A549 (cell line): ENCODE measurements around the gene TMEM139. TPM values are rescaled to one million over a fixed set of nuclear protein-coding genes. Genes with fewer than 3 reads are reported as not detected.

Experiments
- ATAC-seq, 2 experiments: fragments of 200-7000 bp in 1 of 2; fragments of >200 bp in 1 of 2; cut with Nextera tagmentation in 1 of 2; cut with Tn5 transposase in 1 of 2; 3 replicates each; pipeline versions ENCODE4 v1.8.0 to v1.9.1; 2018 to 2020; ENCODE audit warnings: mild to moderate bottlenecking in 1 of 2, moderate library complexity in 1 of 2
- CTCF ChIA-PET: fragments of 300-600 bp; sonication (Branson Sonifier 250); formaldehyde crosslinking; extraction: SDS; loops from one replicate; lab custom pipeline; 2021; ENCODE audit warnings: antibody characterized with exemption, inconsistent platforms; lab: Yijun Ruan, JAX
- POLR2A ChIA-PET: fragments of 350-600 bp; formaldehyde crosslinking; extraction: SDS; loops from one replicate; lab custom pipeline; 2021; ENCODE audit warnings: antibody characterized with exemption, inconsistent platforms; lab: Yijun Ruan, JAX
- DNase-seq, 2 experiments: peaks; one replicate each; pipeline versions ENCODE4 v3.0.0 to v3.0.0-alpha.2; 2011 to 2016; ENCODE audit warnings: low read depth in 1 of 2, low spot score in 1 of 2
- FAIRE-seq: peaks from 2 replicates; lab custom pipeline; 2011; peaks lifted over from hg19 to GRCh38; lab: Jason Lieb, UNC
- H3K27ac ChIP-seq, 2 experiments: fragments of >200 bp; sonication (Bioruptor Twin); formaldehyde crosslinking; 3 replicates each; pipeline ENCODE4 v1.5.1; 2016 to 2017
- H3K4me1 ChIP-seq: fragments of >200 bp; sonication (Bioruptor Twin); formaldehyde crosslinking; 3 replicates; pipeline ENCODE4 v1.6.1; 2016
- H3K4me2 ChIP-seq: fragments of >200 bp; sonication (Bioruptor Twin); formaldehyde crosslinking; 3 replicates; pipeline ENCODE4 v1.6.1; 2016
- H3K4me3 ChIP-seq: fragments of >200 bp; sonication (Bioruptor Twin); formaldehyde crosslinking; 3 replicates; pipeline ENCODE4 v1.5.1; 2016
- H3K9me3 ChIP-seq: fragments of >200 bp; sonication (Bioruptor Twin); formaldehyde crosslinking; 3 replicates; pipeline ENCODE4 v1.6.1; 2016
- CBX2 ChIP-seq: fragments of 200-600 bp; sonication (generic); IDR thresholded peaks from 2 replicates; pipeline ENCODE4 v1.6.1; 2016; ENCODE audit warnings: low read depth, mild to moderate bottlenecking, borderline replicate concordance
- CEBPB ChIP-seq, 2 experiments: fragments of >200 bp in 1 of 2; sonication (Bioruptor Twin) in 1 of 2; formaldehyde crosslinking in 1 of 2; IDR thresholded peaks; 2 replicates each; pipeline ENCODE4 v1.6.1; 2012 to 2016
- FOSB ChIP-seq: fragments of 250-450 bp; sonication (Bioruptor Pico); IDR thresholded peaks from 2 replicates; pipeline ENCODE4 v1.5.0; 2020; ENCODE audit warnings: mild to moderate bottlenecking, moderate library complexity
- GATA3 ChIP-seq: IDR thresholded peaks from 2 replicates; pipeline ENCODE4 v1.6.1; 2012; ENCODE audit warnings: borderline replicate concordance
- HOXB13 ChIP-seq: fragments of 250-450 bp; sonication (Bioruptor Pico); IDR thresholded peaks from 2 replicates; pipeline ENCODE4 v1.5.0; 2020; ENCODE audit warnings: low read depth, mild to moderate bottlenecking, moderate library complexity
- HOXB5 ChIP-seq: fragments of 250-450 bp; sonication (Bioruptor Pico); IDR thresholded peaks from 2 replicates; pipeline ENCODE4 v1.5.0; 2020; ENCODE audit warnings: mild to moderate bottlenecking, moderate library complexity
- KDM1A ChIP-seq: fragments of 200-600 bp; sonication (generic); IDR thresholded peaks from 2 replicates; pipeline ENCODE4 v1.6.1; 2016; ENCODE audit warnings: low read depth, mild to moderate bottlenecking
- MYC ChIP-seq: IDR thresholded peaks from 2 replicates; pipeline ENCODE4 v1.6.1; 2012; ENCODE audit warnings: mild to moderate bottlenecking, inconsistent platforms, low read length, improper control_type of control experiment, borderline replicate concordance
- NFE2L2 ChIP-seq: fragments of 150-350 bp; conservative IDR thresholded peaks from 2 replicates; pipeline ENCODE4 v1.6.1; 2014; ENCODE audit warnings: low read length
- NPAS2 ChIP-seq: fragments of 250-450 bp; sonication (Bioruptor Pico); IDR thresholded peaks from 2 replicates; pipeline ENCODE4 v1.8.0; 2022; ENCODE audit warnings: mild to moderate bottlenecking, moderate library complexity, borderline replicate concordance
- NR3C1 ChIP-seq: fragments of >200 bp; sonication (Bioruptor Twin); formaldehyde crosslinking; IDR thresholded peaks from 3 replicates; pipeline ENCODE4 v1.6.1; 2017
- POLR2A ChIP-seq: IDR thresholded peaks from 2 replicates; pipeline ENCODE4 v1.6.1; 2012; ENCODE audit warnings: mild to moderate bottlenecking, low read length
- POLR2AphosphoS2 ChIP-seq: conservative IDR thresholded peaks from 2 replicates; pipeline ENCODE4 v1.6.1; 2012; ENCODE audit warnings: low read length, improper control_type of control experiment, inconsistent platforms
- RAD21 ChIP-seq, 2 experiments: fragments of >200 bp in 1 of 2; sonication (Bioruptor Twin) in 1 of 2; formaldehyde crosslinking in 1 of 2; IDR thresholded peaks in 1 of 2; conservative IDR thresholded peaks in 1 of 2; 2 replicates in 1 of 2; 3 replicates in 1 of 2; pipeline ENCODE4 v1.6.1; 2012 to 2018; ENCODE audit warnings: inconsistent platforms in 1 of 2
- RARB ChIP-seq: fragments of 250-450 bp; sonication (Bioruptor Pico); IDR thresholded peaks from 2 replicates; pipeline ENCODE4 v1.8.0; 2021; ENCODE audit warnings: mild to moderate bottlenecking, moderate library complexity
- TFCP2L1 ChIP-seq: fragments of 250-450 bp; sonication (Bioruptor Pico); IDR thresholded peaks from 2 replicates; pipeline ENCODE4 v1.5.0; 2021; ENCODE audit warnings: mild to moderate bottlenecking
- TP53 ChIP-seq: fragments of 250-450 bp; sonication (Bioruptor Pico); IDR thresholded peaks from 2 replicates; pipeline ENCODE4 v1.5.0; 2021; ENCODE audit warnings: mild to moderate bottlenecking, moderate library complexity
- ZC3H11A ChIP-seq: fragments of 450-650 bp; IDR thresholded peaks from 2 replicates; pipeline ENCODE4 v1.6.1; 2014; ENCODE audit warnings: antibody characterized with exemption, mild to moderate bottlenecking
- WGBS: methylation state at CpG from one replicate; pipeline ENCODE4 v1.1.6; 2017; ENCODE audit errors: missing lambda C conversion rate; 5-methylcytosine and 5-hydroxymethylcytosine counted together
- polyA plus RNA-seq, 4 experiments: library from polyadenylated mRNA; depleted of rRNA in 3 of 4; stranded (reverse); fragments of >200 nt; fragmentation: RNase III in 1 of 4; extraction: RNeasy Plus Mini Kit Qiagen cat#74134 plus additional on column Dnase treatment in 1 of 4; gene quantifications; 2 replicates in 3 of 4; 3 replicates in 1 of 4; pipeline ENCODE4 v1.2.3, GENCODE V29; 2011 to 2017
- TF ChIP-seq, protein P1 (sequence below): IDR thresholded peaks from 2 replicates; pipeline ENCODE4 v1.6.1; 2012; ENCODE audit warnings: low read depth, borderline replicate concordance
- TF ChIP-seq, protein P2 (sequence below): fragments of >200 bp; sonication (Bioruptor Twin); formaldehyde crosslinking; IDR thresholded peaks from 2 replicates; pipeline ENCODE4 v1.6.1; 2016
- TF ChIP-seq, protein P3 (sequence below): fragments of 450-650 bp; IDR thresholded peaks from 2 replicates; pipeline ENCODE4 v1.6.1; 2014; ENCODE audit warnings: antibody characterized with exemption
- TF ChIP-seq, protein P4 (sequence below): fragments of 200-600 bp; sonication (generic); IDR thresholded peaks from 2 replicates; pipeline ENCODE4 v1.6.1; 2016; ENCODE audit warnings: antibody characterized with exemption, mild to moderate bottlenecking, moderate library complexity

TMEM139 gene
- polyA plus RNA-seq, 2 of the 4 experiments (the other 2 are of a cell fraction), result 0.37 to 0.65 TPM

DNA sequence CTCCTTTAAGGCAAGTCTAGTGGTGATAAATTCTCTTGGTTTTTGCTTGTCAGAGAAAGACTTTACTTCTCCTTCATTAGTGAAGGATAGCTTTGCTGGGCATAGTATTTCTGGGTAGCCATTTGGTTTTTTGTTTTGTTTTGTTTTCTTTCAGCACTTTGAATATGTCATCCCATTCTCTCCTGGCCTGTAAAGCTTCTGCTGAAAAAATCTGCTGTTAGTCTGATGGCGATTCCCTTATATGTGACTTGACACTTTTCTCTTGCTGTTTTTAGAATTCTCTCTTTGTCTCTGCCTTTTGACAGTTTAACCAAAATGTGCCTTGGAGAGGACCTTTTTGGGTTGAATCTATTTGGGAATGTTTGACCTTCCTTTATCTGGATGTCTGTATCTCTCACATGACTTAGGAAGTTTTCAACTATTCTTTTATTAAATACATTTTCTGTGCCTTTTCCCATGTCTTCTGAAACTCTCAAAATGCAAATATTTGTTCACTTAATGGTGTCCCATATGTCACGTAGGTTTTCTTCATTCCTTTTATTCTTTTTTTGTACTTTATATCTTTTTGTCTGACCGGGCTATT lies 48.3 kb upstream of the TMEM139 start:
- H3K4me1 ChIP-seq, result no peaks in the 10 kb centered on the region
- FAIRE-seq, result no peak
- H3K9me3 ChIP-seq, result peaks cover 9% of the 10 kb centered on the region
- no peak for ATAC-seq
- no peak for DNase-seq
- H3K4me3 ChIP-seq, result no peak overlapping the region
- POLR2A ChIA-PET, result no interaction called here
- CTCF ChIA-PET, result interaction anchor here (1.3 kb wide), 1 partner anchor 180 kb away, joined by 4 read pairs; no protein-coding TSS in a partner anchor
- no peak overlapping the region for H3K4me2 ChIP-seq
- H3K27ac ChIP-seq, result no peak overlapping the region
- 18% methylated on average over 3 of the region's 3 CpGs for WGBS
- no peak for TF ChIP-seq POLR2A

DNA sequence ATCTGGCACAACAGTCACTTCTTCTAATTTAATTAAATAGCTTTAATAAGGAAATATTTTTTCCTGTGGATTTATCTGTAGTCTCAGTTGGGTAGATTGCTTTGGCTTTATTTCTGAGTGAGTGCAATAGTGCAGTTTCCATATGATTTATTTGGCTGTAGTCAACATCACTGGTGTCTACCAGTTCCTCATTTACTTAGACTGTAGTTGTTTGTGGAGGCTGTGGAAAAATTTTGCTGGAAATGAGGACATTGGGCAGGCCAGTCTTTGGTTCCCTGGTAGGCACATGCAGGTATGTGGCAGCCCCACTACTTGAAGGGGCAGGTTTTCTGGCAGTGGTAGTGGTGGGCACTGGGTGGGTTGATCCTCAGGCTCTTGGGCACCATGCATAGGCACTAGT lies 47.4 kb upstream of the TMEM139 start:
- DNase-seq, result no peak
- Histone ChIP-seq H3K9me3 (peaks cover 9% of the 10 kb centered on the region), H3K4me2 (no peak overlapping the region), H3K4me1 (no peaks in the 10 kb centered on the region), H3K4me3 (no peak overlapping the region), H3K27ac (no peak overlapping the region)
- CTCF ChIA-PET, result no interaction called here
- TF ChIP-seq HOXB13 (no peak), TFCP2L1 (no peak), CEBPB (IDR thresholded peaks at IDR 0.05) (no peak), RAD21 (conservative IDR thresholded peaks at IDR 0.05 in 1 of 2, IDR thresholded peaks at IDR 0.05 in 1 of 2) (no peak), POLR2AphosphoS2 (no peak), NR3C1 (no peak)
- TF ChIP-seq, protein P1, sequence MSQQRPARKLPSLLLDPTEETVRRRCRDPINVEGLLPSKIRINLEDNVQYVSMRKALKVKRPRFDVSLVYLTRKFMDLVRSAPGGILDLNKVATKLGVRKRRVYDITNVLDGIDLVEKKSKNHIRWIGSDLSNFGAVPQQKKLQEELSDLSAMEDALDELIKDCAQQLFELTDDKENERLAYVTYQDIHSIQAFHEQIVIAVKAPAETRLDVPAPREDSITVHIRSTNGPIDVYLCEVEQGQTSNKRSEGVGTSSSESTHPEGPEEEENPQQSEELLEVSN, result no peak
- TF ChIP-seq, protein P2, sequence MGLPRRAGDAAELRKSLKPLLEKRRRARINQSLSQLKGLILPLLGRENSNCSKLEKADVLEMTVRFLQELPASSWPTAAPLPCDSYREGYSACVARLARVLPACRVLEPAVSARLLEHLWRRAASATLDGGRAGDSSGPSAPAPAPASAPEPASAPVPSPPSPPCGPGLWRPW, result no peak
- TF ChIP-seq, protein P3, sequence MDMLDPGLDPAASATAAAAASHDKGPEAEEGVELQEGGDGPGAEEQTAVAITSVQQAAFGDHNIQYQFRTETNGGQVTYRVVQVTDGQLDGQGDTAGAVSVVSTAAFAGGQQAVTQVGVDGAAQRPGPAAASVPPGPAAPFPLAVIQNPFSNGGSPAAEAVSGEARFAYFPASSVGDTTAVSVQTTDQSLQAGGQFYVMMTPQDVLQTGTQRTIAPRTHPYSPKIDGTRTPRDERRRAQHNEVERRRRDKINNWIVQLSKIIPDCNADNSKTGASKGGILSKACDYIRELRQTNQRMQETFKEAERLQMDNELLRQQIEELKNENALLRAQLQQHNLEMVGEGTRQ, result no peak
- no peak for ATAC-seq
- POLR2A ChIA-PET, result no interaction called here
- FAIRE-seq, result no peak

DNA sequence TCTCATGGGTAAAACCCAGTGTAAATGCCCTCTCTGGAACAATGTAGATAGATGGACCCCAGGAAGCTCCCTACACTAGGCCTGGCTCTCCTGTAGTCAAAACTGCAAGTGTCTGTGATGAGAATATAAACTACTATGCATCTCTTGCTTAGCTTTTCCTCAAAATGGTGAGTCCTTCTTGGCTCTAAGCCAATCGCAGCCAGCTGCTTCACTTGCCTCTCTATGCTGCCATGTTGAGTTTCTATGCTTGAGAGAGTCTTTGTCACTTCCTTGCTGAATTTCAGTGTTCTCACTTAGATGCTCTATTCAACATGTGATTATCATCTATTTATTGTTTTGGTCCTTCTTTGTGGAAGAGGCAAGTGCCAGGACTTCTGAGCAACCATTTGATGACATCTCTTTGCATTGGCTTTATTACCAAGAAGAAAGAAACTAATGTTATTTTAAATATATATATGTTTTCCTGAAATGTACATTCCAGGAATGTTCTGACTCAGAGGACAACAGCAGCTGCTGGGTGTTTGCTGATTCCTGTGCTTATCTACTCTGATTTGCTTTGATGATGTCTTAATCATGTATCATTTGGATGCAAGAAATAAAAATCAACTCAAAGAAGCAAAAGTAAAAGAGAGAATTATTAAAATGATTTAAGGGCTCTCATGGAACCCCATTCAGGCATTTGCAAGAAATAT lies 46.3 kb upstream of the TMEM139 start:
- Histone ChIP-seq H3K27ac (no peak overlapping the region), H3K4me2 (no peak overlapping the region), H3K4me3 (no peak overlapping the region), H3K4me1 (no peaks in the 10 kb centered on the region), H3K9me3 (peaks cover 9% of the 10 kb centered on the region)
- FAIRE-seq (no peak), ATAC-seq (no peak), DNase-seq (no peak)
- ChIA-PET POLR2A (no interaction called here), CTCF (interaction anchor here (2.9 to 3.7 kb wide), 3 partner anchors 63 to 178 kb away, joined by 33 to 42 read pairs (median 37); no protein-coding TSS in a partner anchor)
- 30% methylated on average over 1 of the region's 1 CpG for WGBS
- TF ChIP-seq CBX2 (no peak), FOSB (CRISPR knock-in tag) (no peak), GATA3 (no peak), POLR2A (no peak), KDM1A (no peak), ZC3H11A (no peak), HOXB5 (CRISPR knock-in tag) (no peak), MYC (no peak), NPAS2 (CRISPR knock-in tag) (no peak), NFE2L2 (no peak), TFCP2L1 (no peak), RARB (CRISPR knock-in tag) (no peak), TP53 (no peak)
- TF ChIP-seq, protein P4, sequence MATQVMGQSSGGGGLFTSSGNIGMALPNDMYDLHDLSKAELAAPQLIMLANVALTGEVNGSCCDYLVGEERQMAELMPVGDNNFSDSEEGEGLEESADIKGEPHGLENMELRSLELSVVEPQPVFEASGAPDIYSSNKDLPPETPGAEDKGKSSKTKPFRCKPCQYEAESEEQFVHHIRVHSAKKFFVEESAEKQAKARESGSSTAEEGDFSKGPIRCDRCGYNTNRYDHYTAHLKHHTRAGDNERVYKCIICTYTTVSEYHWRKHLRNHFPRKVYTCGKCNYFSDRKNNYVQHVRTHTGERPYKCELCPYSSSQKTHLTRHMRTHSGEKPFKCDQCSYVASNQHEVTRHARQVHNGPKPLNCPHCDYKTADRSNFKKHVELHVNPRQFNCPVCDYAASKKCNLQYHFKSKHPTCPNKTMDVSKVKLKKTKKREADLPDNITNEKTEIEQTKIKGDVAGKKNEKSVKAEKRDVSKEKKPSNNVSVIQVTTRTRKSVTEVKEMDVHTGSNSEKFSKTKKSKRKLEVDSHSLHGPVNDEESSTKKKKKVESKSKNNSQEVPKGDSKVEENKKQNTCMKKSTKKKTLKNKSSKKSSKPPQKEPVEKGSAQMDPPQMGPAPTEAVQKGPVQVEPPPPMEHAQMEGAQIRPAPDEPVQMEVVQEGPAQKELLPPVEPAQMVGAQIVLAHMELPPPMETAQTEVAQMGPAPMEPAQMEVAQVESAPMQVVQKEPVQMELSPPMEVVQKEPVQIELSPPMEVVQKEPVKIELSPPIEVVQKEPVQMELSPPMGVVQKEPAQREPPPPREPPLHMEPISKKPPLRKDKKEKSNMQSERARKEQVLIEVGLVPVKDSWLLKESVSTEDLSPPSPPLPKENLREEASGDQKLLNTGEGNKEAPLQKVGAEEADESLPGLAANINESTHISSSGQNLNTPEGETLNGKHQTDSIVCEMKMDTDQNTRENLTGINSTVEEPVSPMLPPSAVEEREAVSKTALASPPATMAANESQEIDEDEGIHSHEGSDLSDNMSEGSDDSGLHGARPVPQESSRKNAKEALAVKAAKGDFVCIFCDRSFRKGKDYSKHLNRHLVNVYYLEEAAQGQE, result no peak
